Stomach (tissue), 9 donors: Measurements from ENCODE around the gene PLPP3. TPM values are rescaled to one million over a fixed set of nuclear protein-coding genes. Genes with fewer than 3 reads are reported as not detected.

ENCODE experiments used
- DNase-seq, 2 donors: peaks; one replicate each; pipeline versions ENCODE4 v3.0.0 to v3.0.0-alpha.2; 2013 to 2019
- H3K27ac ChIP-seq, 5 donors: fragments of 200-600 bp in 4 of 5; sonication (generic) in 4 of 5; one replicate each; pipeline ENCODE4 v1.5.1; 2013 to 2019; ENCODE audit warnings: mild to moderate bottlenecking in 1 of 5, moderate library complexity in 1 of 5
- H3K27me3 ChIP-seq, 3 donors: fragments of 200-600 bp; sonication (generic); one replicate each; pipeline ENCODE4 v1.5.1; 2017 to 2019; ENCODE audit warnings: mixed run types in 1 of 3
- H3K36me3 ChIP-seq, 4 donors: fragments of 200-600 bp; sonication (generic); 1 replicate in 3 of 4; 2 replicates in 1 of 4; pipeline ENCODE4 v1.5.1; 2016 to 2019
- H3K4me1 ChIP-seq, 4 donors: fragments of 200-600 bp; sonication (generic); one replicate each; pipeline ENCODE4 v1.5.1; 2016 to 2019
- H3K4me3 ChIP-seq, 4 donors: fragments of 200-600 bp; sonication (generic) in 3 of 4; one replicate each; pipeline ENCODE4 v1.5.1; 2016 to 2019; ENCODE audit warnings: mild to moderate bottlenecking in 1 of 4
- H3K9me3 ChIP-seq, 4 donors: fragments of 200-600 bp; sonication (generic); one replicate each; pipeline ENCODE4 v1.5.1; 2016 to 2019
- CTCF ChIP-seq, 7 experiments: fragments of 450-650 bp in 4 of 7; fragments of 200-600 bp in 3 of 7; sonication (generic) in 3 of 7; IDR thresholded peaks; one replicate each; pipeline ENCODE4 v1.5.1; 2016 to 2019; ENCODE audit warnings: antibody characterized with exemption in 7 of 7, control low read depth in 2 of 7, mild to moderate bottlenecking in 1 of 7
- EP300 ChIP-seq: sonication (generic); formaldehyde crosslinking; IDR thresholded peaks from one replicate; pipeline ENCODE4 v1.6.1; 2017; ENCODE audit warnings: antibody characterized with exemption
- POLR2A ChIP-seq, 4 donors: fragments of 450-650 bp; IDR thresholded peaks; one replicate each; pipeline ENCODE4 v1.6.1; 2016; ENCODE audit warnings: antibody characterized with exemption in 4 of 4, control low read depth in 2 of 4, mild to moderate bottlenecking in 1 of 4, moderate library complexity in 1 of 4
- POLR2AphosphoS5 ChIP-seq, 3 donors: sonication (generic); formaldehyde crosslinking; IDR thresholded peaks; one replicate each; pipeline ENCODE4 v1.6.1; 2016; ENCODE audit warnings: antibody characterized with exemption in 3 of 3
- whole genome bisulfite sequencing, 5 donors: extraction: QIAGEN DNeasy Blood & Tissue Kit in 3 of 5; methylation state at CpG; one replicate each; pipeline versions ENCODE4 v1.1.5 to v1.1.7; 2013 to 2018; 5-methylcytosine and 5-hydroxymethylcytosine counted together
- intact Hi-C: fragments of 100-400 bp; cut with DNase I; formaldehyde crosslinking; loops from one replicate; pipeline ENCODE4 v1.15.1; 2023; ENCODE audit warnings: low total_unique reads
- polyA plus RNA-seq, 3 donors: library from polyadenylated mRNA; stranded (reverse); fragments of 200-250 nt; gene quantifications; one replicate each; pipeline ENCODE4 v1.2.3, GENCODE V29; 2013
- total RNA-seq, 5 donors: library from RNA; depleted of rRNA; stranded (reverse); fragments of >200 nt; gene quantifications; one replicate each; pipeline versions ENCODE4 v1.1.0 to v1.2.3, GENCODE V29; 2014 to 2016
- donor health status: healthy with polysubstance abuse.
- donor health status: Bipolar disorder and iron deficiency.
- donor health status: healthy.

PLPP3 gene
- total and polyA plus RNA-seq, 8 donors = 11.1 to 145 (median 46.1) TPM

- peak overlapping the region; percentile 83 to 93 (median 86) for H3K4me3 ChIP-seq
- no peaks in the 10 kb centered on the region for H3K27me3 ChIP-seq
- intact Hi-C loops = no loop called here
- WGBS, 5 donors = 72 to 85% (median 79%) methylated on average over 4 of the region's 4 CpGs
- H3K27ac ChIP-seq = peak overlapping the region in 1 of 5 donors; percentile 64
- no peak for DNase-seq
- TF ChIP-seq EP300 (no peak), CTCF (IDR thresholded peaks at IDR 0.05) (no peak), POLR2A (IDR thresholded peaks at IDR 0.05) (no peak), POLR2AphosphoS5 (IDR thresholded peaks at IDR 0.05) (no peak)
- no peaks in the 10 kb centered on the region for H3K9me3 ChIP-seq
- H3K36me3 ChIP-seq = no peaks in the 10 kb centered on the region
- peaks cover 34 to 80% (median 62%) of the 10 kb centered on the region in 4 donors for H3K4me1 ChIP-seq
Measured at GRCh38 chr1:56574794-56575193, 4.6 kb downstream of the PLPP3 start.

- 20 to 44% (median 28%) methylated on average over 4 of the region's 4 CpGs for WGBS, 5 donors
- Histone ChIP-seq H3K27ac (peak overlapping the region; percentile 21 to 66 (median 56)), H3K9me3 (no peaks in the 10 kb centered on the region), H3K27me3 (no peaks in the 10 kb centered on the region), H3K4me3 (peak overlapping the region; percentile 83 to 93 (median 86)), H3K4me1 (peaks cover 42 to 92% (median 68%) of the 10 kb centered on the region in 4 donors), H3K36me3 (no peaks in the 10 kb centered on the region)
- no peak for TF ChIP-seq EP300
- TF ChIP-seq POLR2A (IDR thresholded peaks at IDR 0.05) = no peak
- no peak for TF ChIP-seq POLR2AphosphoS5 (IDR thresholded peaks at IDR 0.05)
- no peak for TF ChIP-seq CTCF (IDR thresholded peaks at IDR 0.05)
- DNase-seq = peak in 1 of 2 donors; percentile 24
- intact Hi-C loops = no loop called here
Measured at GRCh38 chr1:56573311-56573710, 6.1 kb downstream of the PLPP3 start.

GRCh38 chr1:56572334-56573050 is 6.9 kb downstream of the PLPP3 start:
- 39 to 52% (median 45%) methylated on average over 4 of the region's 4 CpGs for WGBS, 5 donors
- TF ChIP-seq POLR2AphosphoS5 (IDR thresholded peaks at IDR 0.05) = no peak
- TF ChIP-seq EP300 = no peak
- TF ChIP-seq POLR2A (IDR thresholded peaks at IDR 0.05) = no peak
- TF ChIP-seq CTCF (IDR thresholded peaks at IDR 0.05) = no peak
- H3K9me3 ChIP-seq = no peaks in the 10 kb centered on the region
- peak overlapping the region in 2 of 4 donors; percentile 83 to 84 for H3K4me3 ChIP-seq
- intact Hi-C loops = no loop called here
- no peaks in the 10 kb centered on the region for H3K36me3 ChIP-seq
- H3K27me3 ChIP-seq = no peaks in the 10 kb centered on the region
- peaks cover 42 to 89% (median 62%) of the 10 kb centered on the region in 4 donors for H3K4me1 ChIP-seq
- peak overlapping the region; percentile 24 to 66 (median 56) for H3K27ac ChIP-seq
- no peak for DNase-seq

DNA sequence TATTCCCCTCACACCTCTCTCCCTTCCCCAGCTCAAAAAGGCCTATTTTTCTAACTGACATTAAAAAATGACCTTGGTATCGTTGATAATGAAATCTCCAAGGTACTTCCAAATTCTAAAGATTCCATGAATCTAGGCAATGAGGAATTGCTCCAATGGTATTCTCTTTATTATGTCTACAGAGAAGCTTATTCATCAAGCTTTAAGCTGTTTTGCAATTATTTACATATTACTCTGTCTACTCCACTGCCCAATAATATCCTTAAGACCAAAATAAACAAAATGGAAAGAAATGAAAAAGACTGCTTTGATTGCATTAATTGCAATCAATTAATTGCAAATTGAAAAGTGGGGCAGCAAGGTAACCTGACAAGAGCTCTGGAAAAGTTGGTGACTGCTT is 7.9 kb downstream of the PLPP3 start:
- H3K9me3 ChIP-seq = no peaks in the 10 kb centered on the region
- no peaks in the 10 kb centered on the region for H3K36me3 ChIP-seq
- no peaks in the 10 kb centered on the region for H3K27me3 ChIP-seq
- intact Hi-C loops = no loop called here
- WGBS, 5 donors = 44 to 66% (median 53%) methylated on average over 1 of the region's 1 CpG
- no peak overlapping the region for H3K4me3 ChIP-seq
- peaks cover 35 to 85% (median 61%) of the 10 kb centered on the region in 4 donors for H3K4me1 ChIP-seq
- peak overlapping the region; percentile 18 to 84 (median 36) for H3K27ac ChIP-seq
- no peak for TF ChIP-seq EP300
- no peak for TF ChIP-seq POLR2A (IDR thresholded peaks at IDR 0.05)
- no peak for DNase-seq

- 34 to 50% (median 41%) methylated on average over 5 of the region's 5 CpGs for WGBS, 5 donors
- Histone ChIP-seq H3K27me3 (no peaks in the 10 kb centered on the region), H3K36me3 (no peaks in the 10 kb centered on the region), H3K4me3 (no peak overlapping the region), H3K9me3 (no peaks in the 10 kb centered on the region), H3K27ac (peak overlapping the region; percentile 18 to 84 (median 36)), H3K4me1 (peaks cover 38 to 85% (median 62%) of the 10 kb centered on the region in 4 donors)
- peak in 1 of 2 donors; percentile 67 for DNase-seq
- intact Hi-C loops = no loop called here
- TF ChIP-seq POLR2A (IDR thresholded peaks at IDR 0.05) (no peak), EP300 (no peak), CTCF (IDR thresholded peaks at IDR 0.05) (no peak), POLR2AphosphoS5 (IDR thresholded peaks at IDR 0.05) (no peak)
Measured at GRCh38 chr1:56570924-56571372, 8.4 kb downstream of the PLPP3 start.
